HG03045 (cell line): ENCODE results near the gene SRP14.
"Not testable (repeated sequence)": the region's sequence is repeated elsewhere in the genome, so short reads cannot be mapped to it uniquely, and the experiment has no call there.

Experiments used
- ATAC-seq: cut with Tn5 transposase; IDR thresholded peaks from one replicate; pipeline ENCODE4 v1.9.1; 2021; ENCODE audit warnings: mild to moderate bottlenecking, moderate library complexity; ENCODE audit not compliant: unreplicated experiment

SRP14 gene

GRCh38 chr15:39992953-39993352 lies 46.0 kb downstream of the SRP14 start:
- ATAC-seq, result not testable (repeated sequence)

DNA sequence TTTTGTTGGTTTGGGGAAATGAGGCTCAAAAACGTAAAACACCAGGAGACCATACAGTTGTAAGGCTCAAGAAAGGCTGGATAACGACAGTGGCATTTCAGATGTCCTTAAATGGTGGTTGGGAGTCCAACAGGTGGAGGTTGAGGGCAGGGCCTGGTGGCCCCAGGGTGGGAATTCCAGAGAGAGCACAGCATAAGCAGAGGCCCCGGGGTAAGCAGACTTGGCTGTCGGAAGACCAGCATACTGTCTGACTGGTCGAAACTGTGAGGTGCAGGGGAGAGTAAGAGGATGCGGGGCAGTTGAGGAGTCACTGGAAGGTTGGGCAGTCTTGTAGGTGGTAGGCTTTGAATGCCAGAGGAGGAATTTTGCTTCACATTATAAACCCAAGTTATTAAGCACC lies 48.3 kb downstream of the SRP14 start:
- ATAC-seq, result no peak

DNA sequence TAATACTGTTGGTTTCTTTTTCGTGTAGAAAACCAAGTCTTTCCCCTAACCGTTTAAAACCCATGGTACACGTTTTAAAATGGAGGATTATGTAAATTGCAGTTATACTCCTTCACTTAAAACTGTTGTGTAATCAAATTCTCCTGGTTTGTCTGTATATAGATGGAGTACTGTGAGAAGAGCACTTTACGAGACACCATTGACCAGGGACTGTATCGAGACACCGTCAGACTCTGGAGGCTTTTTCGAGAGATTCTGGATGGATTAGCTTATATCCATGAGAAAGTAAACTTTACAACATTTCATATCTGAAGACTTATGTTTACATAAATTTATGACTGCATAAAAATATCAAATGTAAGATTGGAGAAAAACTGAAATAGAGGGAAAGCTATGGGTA lies 51.2 kb downstream of the SRP14 start:
- no peak for ATAC-seq
